CD14-positive monocyte (primary cell): ENCODE data around the gene PARL. TPM values are rescaled to one million over a fixed set of nuclear protein-coding genes. Genes with fewer than 3 reads are reported as not detected.

ENCODE experiments used
- DNase-seq, 3 donors: peaks; one replicate each; pipeline ENCODE4 v3.0.0-alpha.2; 2011 to 2022
- H2AFZ ChIP-seq: 2 replicates; pipeline ENCODE4 v1.6.0; 2012; ENCODE audit warnings: mild to moderate bottlenecking, low read depth, low read length, inconsistent platforms; ENCODE audit not compliant: insufficient read depth, poor library complexity, severe bottlenecking
- H3K27ac ChIP-seq, 2 donors: 1 replicate in 1 of 2; 2 replicates in 1 of 2; pipeline ENCODE4 v1.5.1; 2012 to 2013; ENCODE audit warnings: low read length in 2 of 2, control low read depth in 1 of 2, inconsistent platforms in 1 of 2, low read depth in 1 of 2, mild to moderate bottlenecking in 1 of 2
- H3K27me3 ChIP-seq, 2 donors: one replicate each; pipeline versions ENCODE4 v1.6.0 to v1.6.1; 2011 to 2013; ENCODE audit warnings: low read length in 2 of 2; ENCODE audit not compliant: control insufficient read depth in 2 of 2, insufficient read depth in 2 of 2
- H3K36me3 ChIP-seq, 2 donors: replicated peaks in 1 of 2; 1 replicate in 1 of 2; 2 replicates in 1 of 2; pipeline versions ENCODE4 v1.5.1 to v1.6.1; 2012 to 2013; ENCODE audit warnings: low read length in 2 of 2, control low read depth in 1 of 2, inconsistent platforms in 1 of 2, mild to moderate bottlenecking in 1 of 2; ENCODE audit not compliant: insufficient read depth in 2 of 2, control insufficient read depth in 1 of 2
- H3K4me1 ChIP-seq, 2 donors: 1 replicate in 1 of 2; 2 replicates in 1 of 2; pipeline versions ENCODE4 v1.5.1 to v1.6.1; 2012 to 2013; ENCODE audit warnings: low read length in 2 of 2, control low read depth in 1 of 2, inconsistent platforms in 1 of 2, mild to moderate bottlenecking in 1 of 2, moderate library complexity in 1 of 2; ENCODE audit not compliant: insufficient read depth in 2 of 2, control insufficient read depth in 1 of 2
- H3K4me2 ChIP-seq: replicated peaks from 2 replicates; pipeline ENCODE3; 2012; ENCODE audit warnings: low read length, moderate library complexity, mild to moderate bottlenecking; ENCODE audit not compliant: poor library complexity, severe bottlenecking; ENCODE audit errors: extremely low read depth
- H3K4me3 ChIP-seq, 3 experiments: fragments of 200-600 bp in 1 of 3; sonication (generic) in 1 of 3; replicated peaks in 1 of 3; 1 replicate in 2 of 3; 2 replicates in 1 of 3; pipeline ENCODE4 v1.5.1; 2011 to 2013; ENCODE audit warnings: low read length in 3 of 3, mild to moderate bottlenecking in 3 of 3, control low read depth in 2 of 3, low read depth in 2 of 3, inconsistent platforms in 1 of 3, moderate library complexity in 1 of 3
- H3K79me2 ChIP-seq: 2 replicates; pipeline ENCODE4 v1.6.0; 2012; ENCODE audit warnings: mild to moderate bottlenecking, control low read depth, inconsistent platforms, low read length, moderate library complexity; ENCODE audit not compliant: insufficient read depth
- H3K9ac ChIP-seq: 2 replicates; pipeline ENCODE4 v1.6.0; 2017; ENCODE audit warnings: low read length, mild to moderate bottlenecking; ENCODE audit not compliant: insufficient read depth, poor library complexity, severe bottlenecking
- H3K9me3 ChIP-seq, 2 donors: replicated peaks in 1 of 2; 1 replicate in 1 of 2; 2 replicates in 1 of 2; pipeline versions ENCODE4 v1.5.1 to v1.6.1; 2012 to 2013; ENCODE audit warnings: low read length in 2 of 2, control low read depth in 1 of 2; ENCODE audit not compliant: control insufficient read depth in 1 of 2, insufficient read depth in 1 of 2
- H4K20me1 ChIP-seq: 2 replicates; pipeline ENCODE4 v1.6.0; 2012; ENCODE audit warnings: mild to moderate bottlenecking, low read length, control low read depth, moderate library complexity; ENCODE audit not compliant: insufficient read depth
- H3K27ac Mint-ChIP-seq, 7 donors: one replicate each; pipeline ENCODE4 v1.8.0; 2020; ENCODE audit warnings: mild to moderate bottlenecking in 7 of 7, mixed read lengths in 7 of 7, moderate library complexity in 6 of 7, inconsistent platforms in 2 of 7
- H3K27me3 Mint-ChIP-seq, 3 donors: one replicate each; pipeline ENCODE4 v1.8.0; 2021 to 2022; ENCODE audit warnings: low read depth in 3 of 3, mild to moderate bottlenecking in 3 of 3, mixed read lengths in 3 of 3, moderate library complexity in 3 of 3, inconsistent platforms in 1 of 3
- H3K36me3 Mint-ChIP-seq, 2 donors: one replicate each; pipeline ENCODE4 v1.8.0; 2020; ENCODE audit warnings: mixed read lengths in 2 of 2, inconsistent platforms in 1 of 2, mild to moderate bottlenecking in 1 of 2
- H3K4me1 Mint-ChIP-seq: one replicate; pipeline ENCODE4 v1.8.0; 2020; ENCODE audit warnings: mild to moderate bottlenecking, mixed read lengths
- H3K4me3 Mint-ChIP-seq, 2 donors: one replicate each; pipeline ENCODE4 v1.8.0; 2020; ENCODE audit warnings: mild to moderate bottlenecking in 2 of 2, mixed read lengths in 2 of 2, moderate library complexity in 1 of 2
- H3K9me3 Mint-ChIP-seq, 7 donors: one replicate each; pipeline ENCODE4 v1.8.0; 2020 to 2022; ENCODE audit warnings: mixed read lengths in 7 of 7, mild to moderate bottlenecking in 6 of 7, moderate library complexity in 6 of 7, inconsistent platforms in 2 of 7
- CTCF ChIP-seq: fragments of 200-600 bp; IDR thresholded peaks from one replicate; pipeline ENCODE4 v1.8.0; 2022; ENCODE audit warnings: antibody characterized with exemption, mild to moderate bottlenecking
- WGBS: methylation state at CpG from one replicate; pipeline ENCODE4 v1.1.5; 2013; ENCODE audit warnings: missing lambda C conversion rate; ENCODE audit not compliant: insufficient coverage; 5-methylcytosine and 5-hydroxymethylcytosine counted together
- intact Hi-C, 2 donors: fragments of 100-400 bp; cut with micrococcal nuclease; formaldehyde crosslinking; loops; one replicate each; pipeline versions ENCODE4 v1.15.0 to v1.15.1; 2023
- polyA plus RNA-seq, 3 donors: library from polyadenylated mRNA; depleted of rRNA in 1 of 3; unstranded in 2 of 3; stranded (reverse) in 1 of 3; fragments of 300-500 nt in 2 of 3; fragments of >200 nt in 1 of 3; fragmentation: Illumina TruSeq in 2 of 3; gene quantifications; 1 replicate in 2 of 3; 2 replicates in 1 of 3; pipeline ENCODE4 v1.2.3, GENCODE V29; 2012 to 2021

PARL gene
- polyA plus RNA-seq, 3 donors, result 65.6 to 196 (median 155) TPM

GRCh38 chr3:183924543-183924942 is 39.9 kb upstream of the PARL start:
- H3K9ac ChIP-seq, result no peak overlapping the region
- intact Hi-C loops, result no loop called here
- H3K27me3 ChIP-seq, result no peaks in the 10 kb centered on the region
- H3K36me3 ChIP-seq, result peaks cover 24 to 67% of the 10 kb centered on the region in 2 donors
- no peaks in the 10 kb centered on the region for H4K20me1 ChIP-seq
- DNase-seq, result no peak
- Mint-ChIP-seq H3K4me3 (no peak overlapping the region), H3K27ac (peak overlapping the region in 1 of 7 donors; percentile 9), H3K4me1 (no peaks in the 10 kb centered on the region), H3K9me3 (peaks cover 0 to 2% (median 0%) of the 10 kb centered on the region in 7 donors), H3K36me3 (peaks cover 51 to 53% of the 10 kb centered on the region in 2 donors), H3K27me3 (peaks cover 0 to 2% (median 0%) of the 10 kb centered on the region in 3 donors)
- no peak for TF ChIP-seq CTCF
- H3K79me2 ChIP-seq, result no peaks in the 10 kb centered on the region
- no peak overlapping the region for H3K4me3 ChIP-seq
- WGBS, result 90% methylated on average over 3 of the region's 3 CpGs
- H3K4me1 ChIP-seq, result no peaks in the 10 kb centered on the region
- no peak overlapping the region for H3K4me2 ChIP-seq
- H3K9me3 ChIP-seq, result no peaks in the 10 kb centered on the region
- no peak overlapping the region for H3K27ac ChIP-seq
- H2AFZ ChIP-seq, result no peak overlapping the region

GRCh38 chr3:183922421-183922820 is 37.7 kb upstream of the PARL start:
- Mint-ChIP-seq H3K9me3 (peaks cover 0 to 2% (median 0%) of the 10 kb centered on the region in 7 donors), H3K36me3 (peaks cover 50% of the 10 kb centered on the region in 2 donors), H3K27ac (peak overlapping the region in 1 of 7 donors; percentile 81), H3K4me1 (no peaks in the 10 kb centered on the region), H3K27me3 (peaks cover 0 to 2% (median 0%) of the 10 kb centered on the region in 3 donors), H3K4me3 (no peak overlapping the region)
- H3K4me1 ChIP-seq, result no peaks in the 10 kb centered on the region
- no peak overlapping the region for H3K4me3 ChIP-seq
- peaks cover 21 to 55% of the 10 kb centered on the region in 2 donors for H3K36me3 ChIP-seq
- no peaks in the 10 kb centered on the region for H4K20me1 ChIP-seq
- no peak overlapping the region for H3K4me2 ChIP-seq
- H3K9ac ChIP-seq, result no peak overlapping the region
- H2AFZ ChIP-seq, result no peak overlapping the region
- no peaks in the 10 kb centered on the region for H3K9me3 ChIP-seq
- H3K79me2 ChIP-seq, result no peaks in the 10 kb centered on the region
- no peak overlapping the region for H3K27ac ChIP-seq
- H3K27me3 ChIP-seq, result no peaks in the 10 kb centered on the region
- intact Hi-C loops, result no loop called here
- no peak for DNase-seq
- no peak for TF ChIP-seq CTCF
- 95% methylated on average over 4 of the region's 4 CpGs for WGBS
